Activated B cell treated with CpG ODN at 0.5 μM for 24 hours (primary cell): Measurements from ENCODE around the gene IGF2BP3. TPM values are rescaled to one million over a fixed set of nuclear protein-coding genes. Genes with fewer than 3 reads are reported as not detected.

Experiments
- ATAC-seq: fragments of 200-7000 bp; cut with Tn5 transposase; one replicate; pipeline ENCODE4 v1.10.0; 2021; ENCODE audit warnings: low read depth, mild to moderate bottlenecking, moderate library complexity
- CTCF ChIA-PET: fragments of 350-600 bp; sonication (Branson Sonifier 250); formaldehyde crosslinking; loops from one replicate; lab custom pipeline; 2021; ENCODE audit warnings: antibody characterized with exemption; lab: Charles Lee
- POLR2A ChIA-PET: fragments of 350-600 bp; sonication (Branson Sonifier 250); formaldehyde crosslinking; loops from one replicate; lab custom pipeline; 2021; ENCODE audit warnings: antibody characterized with exemption; lab: Charles Lee
- DNase-seq: peaks from one replicate; pipeline ENCODE4 v3.0.0; 2022
- H3K27ac Mint-ChIP-seq: one replicate; pipeline ENCODE4 v1.8.0; 2020; ENCODE audit warnings: mixed read lengths
- H3K27me3 Mint-ChIP-seq: one replicate; pipeline ENCODE4 v1.8.0; 2021; ENCODE audit warnings: mixed read lengths
- H3K36me3 Mint-ChIP-seq: one replicate; pipeline ENCODE4 v1.8.0; 2021; ENCODE audit warnings: low read depth, mixed read lengths
- H3K4me1 Mint-ChIP-seq: one replicate; pipeline ENCODE4 v1.8.0; 2021; ENCODE audit warnings: mixed read lengths
- H3K4me3 Mint-ChIP-seq: one replicate; pipeline ENCODE4 v1.8.0; 2020; ENCODE audit warnings: mild to moderate bottlenecking, mixed read lengths
- H3K9me3 Mint-ChIP-seq: one replicate; pipeline ENCODE4 v1.8.0; 2020; ENCODE audit warnings: mixed read lengths
- CTCF ChIP-seq: fragments of 200-600 bp; IDR thresholded peaks from one replicate; pipeline ENCODE4 v1.8.0; 2022; ENCODE audit warnings: antibody characterized with exemption, mild to moderate bottlenecking
- intact Hi-C: fragments of 100-400 bp; cut with micrococcal nuclease; formaldehyde crosslinking; loops from one replicate; pipeline ENCODE4 v1.15.1; 2024
- total RNA-seq: library from RNA; stranded (reverse); gene quantifications from 2 replicates; pipeline ENCODE4 v1.2.3, GENCODE V29; 2022

Gene IGF2BP3
- total RNA-seq, 1 donor from 2014 or later, result 10.3 TPM

- Mint-ChIP-seq H3K4me1 (peaks cover 8% of the 10 kb centered on the region), H3K27me3 (no peaks in the 10 kb centered on the region), H3K36me3 (no peaks in the 10 kb centered on the region), H3K9me3 (no peaks in the 10 kb centered on the region), H3K27ac (no peak overlapping the region), H3K4me3 (no peak overlapping the region)
- peak; percentile 51 for TF ChIP-seq CTCF
- ChIA-PET POLR2A (no interaction called here), CTCF (interaction anchor here (0.7 to 2.3 kb wide), 6 partner anchors 17 to 502 kb away, joined by 3 to 7 read pairs (median 3); no protein-coding TSS in a partner anchor)
- intact Hi-C loops, result loop anchor here (1.0 to 2.0 kb wide), 4 partner anchors 15 to 268 kb away; no protein-coding TSS in a partner anchor
- DNase-seq (no peak), ATAC-seq (peak; percentile 55)
Measured at GRCh38 chr7:23277359-23277989, 192.8 kb downstream of the IGF2BP3 start.

- POLR2A ChIA-PET, result no interaction called here
- no peak overlapping the region for H3K4me3 Mint-ChIP-seq
- ATAC-seq (no peak), DNase-seq (no peak)
- CTCF ChIA-PET, result interaction anchor here (0.7 to 2.3 kb wide), 6 partner anchors 13 to 263 kb away, joined by 3 to 7 read pairs (median 4); no protein-coding TSS in a partner anchor
- no peak overlapping the region for H3K27ac Mint-ChIP-seq
- peaks cover 8% of the 10 kb centered on the region for H3K4me1 Mint-ChIP-seq
- no peak for TF ChIP-seq CTCF
- H3K9me3 Mint-ChIP-seq, result no peaks in the 10 kb centered on the region
- intact Hi-C loops, result loop anchor here (1.0 to 2.0 kb wide), 4 partner anchors 14 to 268 kb away; no protein-coding TSS in a partner anchor
- H3K36me3 Mint-ChIP-seq, result no peaks in the 10 kb centered on the region
- no peaks in the 10 kb centered on the region for H3K27me3 Mint-ChIP-seq
Measured at GRCh38 chr7:23276947-23277346, 193.3 kb downstream of the IGF2BP3 start.

- Mint-ChIP-seq H3K4me3 (no peak overlapping the region), H3K27ac (no peak overlapping the region), H3K36me3 (no peaks in the 10 kb centered on the region), H3K27me3 (no peaks in the 10 kb centered on the region), H3K9me3 (no peaks in the 10 kb centered on the region), H3K4me1 (peaks cover 8% of the 10 kb centered on the region)
- DNase-seq (no peak), ATAC-seq (no peak)
- TF ChIP-seq CTCF, result no peak
- POLR2A ChIA-PET, result no interaction called here
- intact Hi-C loops, result loop anchor here (2.0 kb wide), 2 partner anchors 14 to 192 kb away; no protein-coding TSS in a partner anchor
- CTCF ChIA-PET, result interaction anchor here (0.6 to 1.5 kb wide), 8 partner anchors 13 to 264 kb away, joined by 3 to 5 read pairs (median 3); no protein-coding TSS in a partner anchor
Measured at GRCh38 chr7:23276376-23276775, 193.9 kb downstream of the IGF2BP3 start.

- Mint-ChIP-seq H3K4me1 (peaks cover 8% of the 10 kb centered on the region), H3K27me3 (no peaks in the 10 kb centered on the region), H3K4me3 (no peak overlapping the region), H3K36me3 (no peaks in the 10 kb centered on the region), H3K9me3 (no peaks in the 10 kb centered on the region), H3K27ac (no peak overlapping the region)
- DNase-seq (no peak), ATAC-seq (no peak)
- TF ChIP-seq CTCF, result no peak
- ChIA-PET CTCF (interaction anchor here (0.6 to 1.5 kb wide), 5 partner anchors 29 to 187 kb away, joined by 3 to 5 read pairs (median 4); no protein-coding TSS in a partner anchor), POLR2A (no interaction called here)
- intact Hi-C loops, result loop anchor here (2.0 kb wide), 2 partner anchors 13 to 193 kb away; no protein-coding TSS in a partner anchor
Measured at GRCh38 chr7:23275912-23276311, 194.4 kb downstream of the IGF2BP3 start.

- H3K27me3 Mint-ChIP-seq, result no peaks in the 10 kb centered on the region
- CTCF ChIA-PET, result interaction anchor here (0.5 to 2.3 kb wide), 22 partner anchors 10 to 1387 kb away, joined by 3 to 23 read pairs (median 4); partner anchors contain the start of gene STK31
- intact Hi-C loops, result loop anchor here (1.0 to 5.0 kb wide), 9 partner anchors 26 to 751 kb away; partner anchors contain the start of genes MALSU1, NUP42 and TRA2A
- DNase-seq (peak; percentile 79), ATAC-seq (peak; percentile 99)
- H3K4me1 Mint-ChIP-seq, result peaks cover 8% of the 10 kb centered on the region
- no peaks in the 10 kb centered on the region for H3K36me3 Mint-ChIP-seq
- TF ChIP-seq CTCF, result peak; percentile 36
- H3K9me3 Mint-ChIP-seq, result no peaks in the 10 kb centered on the region
- H3K4me3 Mint-ChIP-seq, result peak overlapping the region; percentile 77
- no peak overlapping the region for H3K27ac Mint-ChIP-seq
- POLR2A ChIA-PET, result interaction anchor here (0.8 to 1.3 kb wide), 3 partner anchors 26 to 91 kb away, joined by 5 to 8 read pairs (median 6); partner anchors contain the start of gene MALSU1
Measured at GRCh38 chr7:23273141-23273599, 197.1 kb downstream of the IGF2BP3 start.
